HG03196 (cell line): ENCODE measurements around the gene JMJD8.

Experiments
- ATAC-seq: cut with Tn5 transposase; IDR thresholded peaks from one replicate; pipeline ENCODE4 v1.9.1; 2021; ENCODE audit not compliant: unreplicated experiment

The JMJD8 gene

DNA sequence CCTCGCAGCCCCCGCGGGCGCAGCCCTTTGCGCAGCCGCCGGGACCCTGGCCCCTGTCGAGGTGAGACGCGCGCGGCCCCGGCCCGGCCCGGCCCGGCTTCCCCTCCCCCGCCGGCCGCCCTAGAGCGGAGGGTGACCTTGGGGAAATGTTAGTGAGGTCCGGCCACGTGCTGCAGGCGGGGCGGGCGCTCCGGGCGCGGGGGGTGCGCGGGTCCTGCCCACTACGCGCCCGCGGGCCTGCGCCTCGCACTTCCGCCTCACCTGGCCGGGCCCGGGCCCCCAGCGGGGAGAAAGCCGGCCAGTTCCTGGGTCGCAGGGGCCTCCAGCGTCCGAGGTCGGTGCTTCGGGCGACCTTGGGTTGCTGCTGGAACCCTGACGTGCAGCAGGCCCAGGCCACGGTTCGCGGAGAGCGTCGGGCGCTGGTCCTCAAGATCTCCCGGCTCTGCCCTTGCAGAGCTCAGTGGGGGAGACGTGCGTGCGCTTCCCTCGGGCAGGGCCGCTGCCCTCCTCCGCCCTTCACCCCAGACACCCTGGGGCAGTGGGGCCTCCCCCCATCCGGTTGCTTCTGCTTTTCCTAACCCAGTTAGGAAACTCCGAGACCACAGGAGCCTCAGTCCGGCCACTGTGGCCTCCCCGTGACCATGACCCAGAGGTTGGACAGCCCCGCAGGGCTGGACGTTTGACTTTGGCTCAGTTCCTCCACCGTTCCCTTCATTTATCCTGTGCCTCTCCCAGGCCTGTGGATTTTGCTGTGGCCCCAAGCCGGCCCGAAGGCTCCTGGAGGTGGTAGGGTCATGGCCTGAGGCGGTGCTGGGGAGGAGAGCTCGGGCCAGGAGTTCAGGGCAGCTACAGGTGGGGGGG is 41.7 kb downstream of the JMJD8 start:
- no peak for ATAC-seq

DNA sequence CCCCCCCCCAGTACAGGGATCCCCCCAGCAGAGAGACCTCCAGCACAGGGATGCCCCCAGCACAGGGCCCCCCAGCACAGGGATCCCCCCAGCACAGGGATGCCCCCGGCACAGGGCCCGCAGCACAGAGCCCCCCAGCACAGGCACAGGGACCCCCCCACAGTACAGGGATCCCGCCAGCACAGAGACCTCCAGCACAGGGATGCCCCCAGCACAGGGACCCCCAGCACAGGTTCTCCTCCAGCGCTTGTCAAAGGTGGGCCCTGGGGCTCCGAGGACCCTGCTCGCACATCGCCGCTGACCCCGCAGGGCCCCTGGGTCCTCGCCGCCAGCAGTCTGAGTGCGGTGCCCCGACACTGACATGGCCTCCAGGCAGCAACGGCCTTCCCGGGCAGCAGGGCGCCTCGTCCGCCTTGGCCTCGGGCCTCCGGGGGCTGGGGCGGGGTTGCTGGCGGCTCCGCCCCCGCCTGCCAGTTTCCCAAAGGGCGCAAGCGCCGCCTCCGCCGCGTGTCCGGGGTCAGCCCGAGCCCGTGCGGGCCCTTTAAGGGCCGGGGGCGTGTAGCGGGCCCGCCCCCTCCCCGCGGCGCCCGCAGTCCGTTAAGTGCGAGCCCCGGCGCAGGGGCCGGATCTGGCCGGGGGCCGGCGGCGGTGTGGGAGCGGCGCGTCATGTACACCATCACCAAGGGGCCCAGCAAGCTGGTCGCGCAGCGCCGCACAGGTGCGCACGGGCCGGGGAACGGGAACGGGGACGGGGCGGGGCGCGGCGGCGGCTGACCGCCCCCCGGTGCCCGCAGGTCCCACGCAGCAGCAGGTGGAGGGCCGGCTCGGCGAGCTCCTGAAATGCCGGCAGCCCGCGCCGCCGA is 42.6 kb downstream of the JMJD8 start, which contains the start of gene MCRIP2:
TSS of gene MCRIP2 (plus strand) at position 503 of the 863 bp plus-strand sequence. CDS start at position 667, 164 bp downstream.
- peak; percentile 41 for ATAC-seq

GRCh38 chr16:640614-641013 is 43.5 kb downstream of the JMJD8 start:
- no peak for ATAC-seq

DNA sequence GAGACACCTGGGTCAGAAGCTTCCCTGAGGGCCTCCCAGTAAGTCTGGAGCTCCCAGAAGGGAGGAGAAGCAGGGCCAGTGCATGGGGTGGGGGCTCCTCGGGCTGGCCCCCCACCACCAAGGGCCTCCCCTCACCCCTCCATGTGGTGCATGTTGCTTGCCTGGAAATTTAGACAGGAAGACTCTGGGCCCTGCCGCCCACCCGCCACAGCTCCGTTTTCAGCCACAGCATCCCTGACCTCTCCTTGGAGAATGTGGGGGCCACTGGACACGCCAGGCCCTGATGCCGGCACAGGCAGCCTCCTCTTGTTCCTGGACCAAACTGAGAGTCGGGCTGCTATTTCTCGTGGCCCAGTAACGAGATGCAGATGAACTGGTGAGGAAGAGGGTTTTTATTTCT is 45.3 kb downstream of the JMJD8 start:
- no peak for ATAC-seq

GRCh38 chr16:638034-638543 is 46.0 kb downstream of the JMJD8 start:
- ATAC-seq: no peak

- ATAC-seq: no peak
These were observed 46.8 kb downstream of the JMJD8 start for GRCh38 chr16:637081-638018.

DNA sequence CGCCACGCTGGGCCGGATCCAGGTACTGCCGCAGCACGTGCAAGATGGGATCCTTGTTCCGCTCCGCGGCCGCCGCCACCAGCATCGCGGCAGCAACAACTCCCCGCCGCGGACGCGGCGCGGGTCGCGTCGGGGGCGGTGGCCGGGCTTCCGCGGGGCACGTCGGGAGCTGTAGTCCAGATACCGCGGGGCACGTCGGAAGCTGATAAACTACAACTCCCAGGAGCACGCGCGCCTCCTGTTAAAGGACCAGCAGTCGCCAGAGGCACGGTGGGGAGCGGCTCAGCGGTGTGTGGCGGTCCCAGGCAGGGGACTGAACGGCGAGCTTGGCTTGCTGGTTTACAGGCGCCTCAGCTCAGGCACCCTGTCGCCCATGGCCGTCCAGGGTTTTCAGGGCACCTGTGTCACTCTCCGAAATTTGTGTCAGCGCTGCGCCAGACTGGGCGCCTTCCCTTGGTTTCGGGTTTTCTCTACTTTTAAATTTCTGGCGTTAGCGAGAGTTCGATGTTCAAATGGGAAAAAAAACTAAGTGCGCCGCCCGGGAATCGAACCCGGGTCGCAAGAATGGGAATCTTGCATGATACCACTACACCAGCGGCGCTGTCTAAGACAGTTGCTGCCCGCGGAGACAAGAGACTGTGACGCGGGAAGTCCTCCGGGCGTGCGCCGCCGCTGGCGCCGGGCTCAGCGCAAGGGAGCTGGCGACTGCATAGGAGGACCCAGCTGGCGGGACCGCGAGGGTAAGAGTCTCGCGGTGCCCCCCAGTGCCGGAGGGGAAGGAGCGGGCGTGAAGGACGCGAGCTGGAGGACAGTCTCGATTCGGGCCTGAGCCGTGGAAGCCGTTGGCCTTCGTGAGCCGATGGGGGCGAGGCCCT is 47.7 kb downstream of the JMJD8 start, which contains the start of gene METTL26:
TSS of gene METTL26 (minus strand) at position 100 of the 875 bp plus-strand sequence. CDS start at position 85, 15 bp downstream.
- peak; percentile 62 for ATAC-seq

- ATAC-seq: peak; percentile 3
These were observed 48.4 kb downstream of the JMJD8 start for GRCh38 chr16:635573-636205.

GRCh38 chr16:634996-635395 is 49.1 kb downstream of the JMJD8 start:
- no peak for ATAC-seq

- no peak for ATAC-seq
These were observed 50.0 kb downstream of the JMJD8 start for GRCh38 chr16:634051-634670.

- ATAC-seq: no peak
These were observed 50.6 kb downstream of the JMJD8 start for GRCh38 chr16:633336-634050.

DNA sequence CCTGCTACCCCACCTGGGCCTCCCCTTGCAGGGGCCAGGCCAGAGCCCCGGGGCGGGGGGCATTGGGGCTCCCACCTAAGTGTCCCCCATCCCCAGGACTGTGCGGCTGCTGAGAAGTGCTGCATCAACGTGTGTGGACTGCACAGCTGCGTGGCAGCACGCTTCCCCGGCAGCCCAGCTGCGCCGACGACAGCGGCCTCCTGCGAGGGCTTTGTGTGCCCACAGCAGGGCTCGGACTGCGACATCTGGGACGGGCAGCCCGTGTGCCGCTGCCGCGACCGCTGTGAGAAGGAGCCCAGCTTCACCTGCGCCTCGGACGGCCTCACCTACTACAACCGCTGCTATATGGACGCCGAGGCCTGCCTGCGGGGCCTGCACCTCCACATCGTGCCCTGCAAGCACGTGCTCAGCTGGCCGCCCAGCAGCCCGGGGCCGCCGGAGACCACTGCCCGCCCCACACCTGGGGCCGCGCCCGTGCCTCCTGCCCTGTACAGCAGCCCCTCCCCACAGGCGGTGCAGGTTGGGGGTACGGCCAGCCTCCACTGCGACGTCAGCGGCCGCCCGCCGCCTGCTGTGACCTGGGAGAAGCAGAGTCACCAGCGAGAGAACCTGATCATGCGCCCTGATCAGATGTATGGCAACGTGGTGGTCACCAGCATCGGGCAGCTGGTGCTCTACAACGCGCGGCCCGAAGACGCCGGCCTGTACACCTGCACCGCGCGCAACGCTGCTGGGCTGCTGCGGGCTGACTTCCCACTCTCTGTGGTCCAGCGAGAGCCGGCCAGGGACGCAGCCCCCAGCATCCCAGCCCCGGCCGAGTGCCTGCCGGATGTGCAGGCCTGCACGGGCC is 51.4 kb downstream of the JMJD8 start:
- ATAC-seq: no peak

DNA sequence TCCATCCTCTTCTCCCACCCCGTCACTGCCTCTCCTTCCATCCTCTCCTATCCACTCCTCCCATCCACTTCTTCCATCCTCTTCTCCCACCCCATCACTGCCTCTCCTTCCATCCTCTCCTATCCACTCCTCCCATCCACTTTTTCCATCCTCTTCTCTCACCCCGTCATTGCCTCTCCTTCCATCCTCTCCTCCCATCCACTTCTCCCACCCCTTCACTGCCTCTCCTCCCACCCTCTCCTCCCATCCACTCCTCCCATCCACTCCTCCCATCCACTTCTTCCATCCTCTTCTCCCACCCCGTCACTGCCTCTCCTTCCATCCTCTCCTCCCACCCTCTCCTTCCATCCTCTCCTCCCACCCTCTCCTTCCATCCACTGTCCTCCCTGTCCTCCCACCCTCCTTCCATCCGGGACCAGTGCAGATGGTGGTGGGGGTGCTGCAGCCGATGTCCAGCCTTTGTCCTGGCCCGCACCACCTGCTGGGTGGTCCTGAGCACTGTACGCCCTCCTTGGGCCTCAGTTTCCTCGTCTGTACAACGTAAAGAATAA is 52.3 kb downstream of the JMJD8 start:
- no peak for ATAC-seq
